Osteocyte (in vitro differentiated cells): ENCODE measurements around the gene MYBPH. TPM values are rescaled to one million over a fixed set of nuclear protein-coding genes. Genes with fewer than 3 reads are reported as not detected.

Experiments used
- DNase-seq: peaks from one replicate; pipeline ENCODE4 v3.0.0; 2021; ENCODE audit warnings: mixed read lengths; ENCODE audit not compliant: unreplicated experiment; ENCODE audit errors: extremely low spot score
- H3K27ac Mint-ChIP-seq: one replicate; pipeline ENCODE4 v1.8.0; 2021; ENCODE audit warnings: mild to moderate bottlenecking, mixed read lengths; ENCODE audit not compliant: unreplicated experiment
- H3K27me3 Mint-ChIP-seq: one replicate; pipeline ENCODE4 v1.8.0; 2021; ENCODE audit warnings: mixed read lengths; ENCODE audit not compliant: unreplicated experiment
- H3K36me3 Mint-ChIP-seq: one replicate; pipeline ENCODE4 v1.8.0; 2021; ENCODE audit warnings: mixed read lengths; ENCODE audit not compliant: unreplicated experiment
- H3K4me1 Mint-ChIP-seq: one replicate; pipeline ENCODE4 v1.8.0; 2021; ENCODE audit warnings: mixed read lengths; ENCODE audit not compliant: unreplicated experiment
- H3K4me3 Mint-ChIP-seq: one replicate; pipeline ENCODE4 v1.8.0; 2021; ENCODE audit warnings: mild to moderate bottlenecking, moderate library complexity, mixed read lengths; ENCODE audit not compliant: unreplicated experiment
- H3K9me3 Mint-ChIP-seq: one replicate; pipeline ENCODE4 v1.8.0; 2021; ENCODE audit warnings: mixed read lengths; ENCODE audit not compliant: unreplicated experiment
- total RNA-seq: library from RNA; stranded (reverse); gene quantifications from 2 replicates; pipeline ENCODE4 v1.2.1, GENCODE V29; 2021
- TF ChIP-seq, protein P1 (sequence below): fragments of 200-600 bp; sonication (generic); IDR thresholded peaks from 2 replicates; pipeline ENCODE4 v1.5.0; 2021; ENCODE audit warnings: antibody characterized with exemption, mild to moderate bottlenecking, moderate library complexity

Gene MYBPH
- total RNA-seq, 1 donor from 2014 or later = not detected

- no peak overlapping the region for H3K4me3 Mint-ChIP-seq
- H3K9me3 Mint-ChIP-seq = no peaks in the 10 kb centered on the region
- peaks cover 65% of the 10 kb centered on the region for H3K27me3 Mint-ChIP-seq
- H3K36me3 Mint-ChIP-seq = no peaks in the 10 kb centered on the region
- TF ChIP-seq, protein P1, sequence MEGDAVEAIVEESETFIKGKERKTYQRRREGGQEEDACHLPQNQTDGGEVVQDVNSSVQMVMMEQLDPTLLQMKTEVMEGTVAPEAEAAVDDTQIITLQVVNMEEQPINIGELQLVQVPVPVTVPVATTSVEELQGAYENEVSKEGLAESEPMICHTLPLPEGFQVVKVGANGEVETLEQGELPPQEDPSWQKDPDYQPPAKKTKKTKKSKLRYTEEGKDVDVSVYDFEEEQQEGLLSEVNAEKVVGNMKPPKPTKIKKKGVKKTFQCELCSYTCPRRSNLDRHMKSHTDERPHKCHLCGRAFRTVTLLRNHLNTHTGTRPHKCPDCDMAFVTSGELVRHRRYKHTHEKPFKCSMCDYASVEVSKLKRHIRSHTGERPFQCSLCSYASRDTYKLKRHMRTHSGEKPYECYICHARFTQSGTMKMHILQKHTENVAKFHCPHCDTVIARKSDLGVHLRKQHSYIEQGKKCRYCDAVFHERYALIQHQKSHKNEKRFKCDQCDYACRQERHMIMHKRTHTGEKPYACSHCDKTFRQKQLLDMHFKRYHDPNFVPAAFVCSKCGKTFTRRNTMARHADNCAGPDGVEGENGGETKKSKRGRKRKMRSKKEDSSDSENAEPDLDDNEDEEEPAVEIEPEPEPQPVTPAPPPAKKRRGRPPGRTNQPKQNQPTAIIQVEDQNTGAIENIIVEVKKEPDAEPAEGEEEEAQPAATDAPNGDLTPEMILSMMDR = no peak
- no peak for DNase-seq
- H3K4me1 Mint-ChIP-seq = no peaks in the 10 kb centered on the region
- no peak overlapping the region for H3K27ac Mint-ChIP-seq
These were observed 37.5 kb upstream of the MYBPH start for GRCh38 chr1:203213126-203213525.

DNA sequence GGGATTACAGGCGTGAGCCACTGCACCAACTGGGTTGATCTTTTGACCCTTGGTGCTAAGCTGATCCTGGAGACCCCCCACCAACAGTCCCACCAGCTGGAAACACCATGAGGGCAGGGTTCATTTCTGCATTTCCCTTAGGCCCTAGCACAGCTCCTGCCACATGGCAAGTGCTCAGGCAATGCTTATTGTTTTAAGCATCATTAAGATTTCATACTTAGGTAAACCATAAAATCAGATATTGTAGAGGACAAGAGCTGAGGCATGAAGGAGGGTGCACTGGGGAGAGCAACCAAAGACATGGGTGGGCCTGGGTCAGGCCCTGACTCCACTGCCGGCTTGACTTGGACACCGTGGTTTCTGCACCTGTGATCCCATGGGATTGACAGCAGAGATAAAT, 36.2 kb upstream of the MYBPH start:
- Mint-ChIP-seq H3K27me3 (peaks cover 72% of the 10 kb centered on the region), H3K36me3 (no peaks in the 10 kb centered on the region), H3K9me3 (no peaks in the 10 kb centered on the region), H3K27ac (no peak overlapping the region), H3K4me3 (no peak overlapping the region), H3K4me1 (no peaks in the 10 kb centered on the region)
- TF ChIP-seq, protein P1 = no peak
- no peak for DNase-seq

DNA sequence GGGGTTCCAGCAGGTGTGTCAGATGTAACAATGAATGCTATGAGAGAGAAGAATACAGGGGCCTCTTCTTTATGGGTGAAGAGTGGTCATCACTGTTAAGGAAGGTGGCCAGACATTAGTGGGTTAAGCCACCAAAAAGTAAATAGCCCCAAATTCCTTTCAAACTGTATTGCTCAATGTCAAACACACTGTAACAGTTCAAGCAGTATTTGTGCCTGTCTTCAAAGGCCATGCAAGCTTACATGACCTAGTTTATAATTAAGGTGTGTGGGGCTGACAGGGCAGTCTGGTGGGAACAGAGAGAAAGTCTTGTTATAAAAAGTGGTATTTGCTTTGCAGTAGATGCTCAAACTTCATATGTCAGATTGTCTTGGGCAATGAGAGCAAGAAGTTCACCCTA, 35.4 kb upstream of the MYBPH start:
- Mint-ChIP-seq H3K27ac (no peak overlapping the region), H3K4me1 (no peaks in the 10 kb centered on the region), H3K9me3 (no peaks in the 10 kb centered on the region), H3K4me3 (no peak overlapping the region), H3K36me3 (no peaks in the 10 kb centered on the region), H3K27me3 (peaks cover 64% of the 10 kb centered on the region)
- TF ChIP-seq, protein P1 = no peak
- no peak for DNase-seq

DNA sequence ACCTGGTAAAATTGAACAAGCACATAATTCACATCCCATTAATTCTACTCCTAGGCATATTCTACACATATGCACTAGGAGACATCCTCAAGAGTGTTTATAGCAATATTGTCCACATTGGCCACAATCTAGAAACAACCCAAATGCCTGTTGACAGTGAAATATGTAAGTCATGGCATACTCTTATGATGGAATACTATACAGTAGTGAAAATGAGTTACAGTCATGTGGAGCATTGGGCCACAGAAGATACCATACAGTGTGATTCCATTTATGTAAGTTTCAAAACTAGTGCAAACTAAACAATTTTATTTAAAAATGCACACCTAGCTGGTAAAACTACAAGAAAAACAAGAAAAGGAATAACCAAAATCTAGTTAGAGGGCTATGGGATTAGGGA, 34.7 kb upstream of the MYBPH start:
- DNase-seq = no peak
- no peaks in the 10 kb centered on the region for H3K4me1 Mint-ChIP-seq
- H3K27me3 Mint-ChIP-seq = peaks cover 61% of the 10 kb centered on the region
- no peak overlapping the region for H3K4me3 Mint-ChIP-seq
- TF ChIP-seq, protein P1 = no peak
- no peaks in the 10 kb centered on the region for H3K9me3 Mint-ChIP-seq
- no peak overlapping the region for H3K27ac Mint-ChIP-seq
- no peaks in the 10 kb centered on the region for H3K36me3 Mint-ChIP-seq

DNA sequence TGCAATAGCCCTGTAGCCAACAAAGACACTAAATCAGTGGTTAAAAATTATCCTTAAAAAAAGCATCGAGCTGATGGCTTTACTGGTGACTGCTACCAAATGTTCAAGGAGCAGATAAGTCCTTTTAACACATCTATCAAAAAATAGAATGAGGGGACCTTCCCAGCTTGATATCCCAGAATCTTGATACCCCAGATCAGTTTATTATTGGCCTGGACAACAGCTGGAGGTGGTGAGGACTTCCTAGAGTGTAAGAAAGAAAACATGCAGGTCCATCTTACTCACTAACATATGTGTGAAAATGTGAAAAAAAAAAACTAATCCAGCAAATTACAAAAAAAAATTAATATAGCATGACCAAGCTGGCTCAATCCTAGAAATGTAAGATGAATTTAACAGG, 32.6 kb upstream of the MYBPH start:
- TF ChIP-seq, protein P1 = no peak
- H3K4me3 Mint-ChIP-seq = no peak overlapping the region
- H3K4me1 Mint-ChIP-seq = no peaks in the 10 kb centered on the region
- DNase-seq = no peak
- no peaks in the 10 kb centered on the region for H3K36me3 Mint-ChIP-seq
- no peak overlapping the region for H3K27ac Mint-ChIP-seq
- peaks cover 56% of the 10 kb centered on the region for H3K27me3 Mint-ChIP-seq
- H3K9me3 Mint-ChIP-seq = no peaks in the 10 kb centered on the region
